AG09319 (cell line): ENCODE measurements around the gene MEX3D.
"Not testable (repeated sequence)": the region's sequence is repeated elsewhere in the genome, so short reads cannot be mapped to it uniquely, and the experiment has no call there.

Source experiments
- DNase-seq: peaks from one replicate; pipeline ENCODE4 v3.0.0-alpha.2; 2010; ENCODE audit warnings: low read depth; ENCODE audit errors: extremely low read depth
- TF ChIP-seq, protein P1 (sequence below): IDR thresholded peaks from 2 replicates; pipeline ENCODE4 v1.5.1; 2011; ENCODE audit warnings: low read depth, mild to moderate bottlenecking, inconsistent platforms, low read length, moderate library complexity

The MEX3D gene

DNA sequence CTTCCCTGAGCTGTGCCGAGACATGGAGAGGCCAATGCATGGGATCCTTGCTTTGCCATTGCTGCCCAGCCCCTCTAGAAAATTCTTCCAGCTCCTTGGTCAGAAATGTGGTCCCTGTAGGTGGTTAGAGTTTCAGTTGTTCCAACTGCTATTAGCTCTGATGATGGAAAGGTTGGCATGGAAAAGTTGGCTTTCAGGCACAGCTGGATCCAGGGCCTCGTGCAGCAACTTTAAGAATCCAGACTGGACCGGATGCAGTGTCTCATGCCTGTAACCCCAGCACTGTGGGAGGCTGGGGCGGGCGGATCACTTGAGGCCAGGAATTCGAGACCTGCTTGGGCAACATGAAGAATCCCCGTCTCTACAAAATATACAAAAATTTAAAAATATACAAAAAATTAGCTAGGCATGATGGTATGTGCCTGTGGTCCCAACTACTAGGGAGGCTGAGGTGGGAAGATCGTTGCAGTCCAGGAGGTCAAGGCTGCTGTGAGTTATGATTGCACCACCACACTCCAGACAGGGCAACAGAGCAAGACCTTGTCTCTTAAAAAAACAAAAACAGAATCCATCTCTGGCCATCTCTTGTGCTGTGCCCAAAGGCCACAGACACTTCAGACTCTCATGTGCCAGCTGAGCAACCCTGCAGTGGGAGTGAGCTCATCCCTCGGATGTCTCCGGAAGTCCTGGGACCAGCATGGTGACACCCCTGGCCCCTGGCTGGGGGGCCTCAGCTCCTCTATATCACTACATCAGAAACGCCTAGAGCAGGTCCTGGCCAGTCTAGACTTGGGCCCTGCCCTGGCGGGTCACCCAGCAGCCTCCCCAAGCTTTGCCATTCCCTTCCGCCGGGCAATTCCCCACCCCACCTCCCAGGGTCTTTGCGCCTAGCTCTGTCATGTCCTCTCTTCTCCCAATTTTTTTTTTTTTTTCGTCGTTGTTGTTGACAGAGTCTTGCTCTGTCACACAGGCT lies 16.8 kb downstream of the MEX3D start:
- TF ChIP-seq, protein P1, sequence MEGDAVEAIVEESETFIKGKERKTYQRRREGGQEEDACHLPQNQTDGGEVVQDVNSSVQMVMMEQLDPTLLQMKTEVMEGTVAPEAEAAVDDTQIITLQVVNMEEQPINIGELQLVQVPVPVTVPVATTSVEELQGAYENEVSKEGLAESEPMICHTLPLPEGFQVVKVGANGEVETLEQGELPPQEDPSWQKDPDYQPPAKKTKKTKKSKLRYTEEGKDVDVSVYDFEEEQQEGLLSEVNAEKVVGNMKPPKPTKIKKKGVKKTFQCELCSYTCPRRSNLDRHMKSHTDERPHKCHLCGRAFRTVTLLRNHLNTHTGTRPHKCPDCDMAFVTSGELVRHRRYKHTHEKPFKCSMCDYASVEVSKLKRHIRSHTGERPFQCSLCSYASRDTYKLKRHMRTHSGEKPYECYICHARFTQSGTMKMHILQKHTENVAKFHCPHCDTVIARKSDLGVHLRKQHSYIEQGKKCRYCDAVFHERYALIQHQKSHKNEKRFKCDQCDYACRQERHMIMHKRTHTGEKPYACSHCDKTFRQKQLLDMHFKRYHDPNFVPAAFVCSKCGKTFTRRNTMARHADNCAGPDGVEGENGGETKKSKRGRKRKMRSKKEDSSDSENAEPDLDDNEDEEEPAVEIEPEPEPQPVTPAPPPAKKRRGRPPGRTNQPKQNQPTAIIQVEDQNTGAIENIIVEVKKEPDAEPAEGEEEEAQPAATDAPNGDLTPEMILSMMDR = no peak

DNA sequence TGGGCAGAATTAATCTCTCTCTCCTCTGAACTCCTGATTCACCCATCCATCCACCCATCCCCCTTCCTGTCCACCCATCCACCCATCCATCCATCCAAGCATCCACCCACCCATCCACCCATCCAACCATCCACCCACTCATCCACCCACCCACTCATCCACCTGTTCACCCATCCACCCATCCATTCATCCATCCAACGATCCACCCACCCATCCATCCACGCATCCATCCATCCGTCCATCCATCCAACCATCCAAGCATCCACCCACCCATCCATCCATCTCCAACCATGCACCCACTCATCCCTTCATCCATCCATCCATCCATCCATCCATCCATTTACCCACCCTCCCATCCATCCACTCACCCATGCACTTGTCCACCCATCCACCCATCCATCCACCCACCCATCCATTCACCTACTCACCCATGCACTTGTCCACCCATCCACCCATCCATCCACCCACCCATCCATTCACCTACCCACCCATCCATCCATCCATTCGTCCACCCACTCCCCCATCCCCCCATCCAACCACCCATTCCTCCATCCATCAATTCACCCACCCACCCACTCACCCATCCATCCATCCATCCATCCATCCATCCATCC lies 18.7 kb downstream of the MEX3D start:
- TF ChIP-seq, protein P1 = no peak

More for the DNA sequence above, 16.8 kb downstream of the MEX3D start:
- no peak for DNase-seq

DNA sequence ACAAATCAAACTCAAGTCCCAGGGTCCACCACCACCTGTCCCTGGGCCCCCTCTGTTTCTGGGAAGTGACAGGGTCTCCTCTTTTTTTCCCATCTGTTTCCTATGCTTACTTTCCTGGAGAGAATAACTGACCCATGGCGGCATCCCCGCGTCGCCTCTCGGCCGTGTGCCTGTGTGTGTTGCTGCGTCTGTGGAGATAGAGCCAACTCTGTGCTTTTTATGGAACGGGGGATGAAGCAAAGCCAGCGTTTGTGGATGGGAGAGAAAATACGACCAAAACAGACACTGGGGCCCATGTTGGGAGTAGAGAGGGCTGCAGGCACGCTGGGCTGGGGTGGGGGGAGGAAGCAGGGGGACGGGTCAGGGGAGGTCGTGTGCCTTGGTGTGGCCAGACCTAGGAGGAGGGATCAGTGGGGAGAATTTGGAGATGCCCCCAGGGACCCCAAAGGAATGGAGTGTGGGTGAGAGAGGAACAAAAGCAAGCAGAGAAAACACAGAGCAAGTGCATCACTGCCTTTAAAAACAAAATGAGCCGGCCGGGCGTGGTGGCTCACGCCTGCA lies 27.7 kb downstream of the MEX3D start:
- TF ChIP-seq, protein P1 = no peak

More for the DNA sequence above, 18.7 kb downstream of the MEX3D start:
- no peak for DNase-seq

DNA sequence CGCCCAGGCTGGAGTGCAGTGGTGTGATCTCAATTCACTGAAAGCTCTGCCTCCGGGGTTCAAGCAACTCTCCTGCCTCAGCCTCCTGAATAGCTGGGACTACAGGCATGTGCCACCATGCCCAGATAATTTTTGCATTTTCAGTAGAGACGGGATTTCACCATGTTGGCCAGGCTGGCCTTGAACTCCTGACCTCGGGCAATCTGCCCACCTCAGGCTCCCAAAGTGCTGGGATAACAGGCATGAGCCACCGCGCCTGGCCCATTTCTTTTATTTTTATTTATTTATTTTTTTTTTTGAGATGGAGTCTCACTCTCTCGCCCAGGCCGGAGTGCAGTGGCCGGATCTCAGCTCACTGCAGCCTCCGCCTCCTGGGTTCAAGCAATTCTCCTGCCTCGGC lies 28.4 kb downstream of the MEX3D start:
- not testable (repeated sequence) for DNase-seq

More for the DNA sequence above, 27.7 kb downstream of the MEX3D start:
- DNase-seq = no peak

DNA sequence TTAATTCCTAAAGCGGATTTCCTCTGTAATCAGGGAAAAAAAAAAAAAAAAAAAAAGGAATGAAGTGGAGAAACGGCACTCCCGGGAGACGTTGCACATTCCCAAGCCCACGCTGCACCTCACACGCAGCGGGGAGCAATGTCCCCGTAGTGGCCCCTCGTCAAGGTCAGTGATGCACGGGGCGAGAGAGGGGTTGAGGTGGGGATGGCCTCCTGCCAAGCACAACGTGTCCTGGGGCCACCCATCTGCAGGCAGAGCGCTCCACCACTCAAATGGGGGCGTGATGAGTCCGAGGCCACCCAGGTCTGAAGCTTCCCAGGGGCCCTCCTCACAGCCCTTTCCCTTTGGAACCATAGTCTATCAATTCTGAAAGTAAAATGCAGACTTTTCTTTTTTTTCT lies 29.1 kb downstream of the MEX3D start:
- TF ChIP-seq, protein P1 = no peak

DNA sequence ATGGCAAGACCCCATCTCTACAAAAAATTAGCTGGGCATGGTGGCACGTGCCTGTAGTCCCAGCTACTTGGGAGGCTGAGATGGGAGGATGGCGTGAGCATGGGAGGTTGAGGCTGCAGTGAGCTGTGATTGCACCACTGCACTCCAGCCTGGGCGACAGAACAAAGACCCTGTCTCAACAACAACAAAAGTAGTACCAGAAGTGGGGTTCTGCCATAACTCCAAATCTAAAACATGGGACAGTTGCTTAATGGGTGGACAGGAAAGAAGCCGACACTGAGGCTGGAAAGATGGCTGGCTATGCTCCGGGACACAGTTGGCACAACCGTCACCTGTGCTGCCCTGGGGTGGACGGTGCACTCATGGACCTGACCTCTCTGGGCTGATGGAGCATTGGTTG lies 32.4 kb downstream of the MEX3D start:
- DNase-seq = not testable (repeated sequence)

More for the DNA sequence above, 29.1 kb downstream of the MEX3D start:
- DNase-seq = no peak

DNA sequence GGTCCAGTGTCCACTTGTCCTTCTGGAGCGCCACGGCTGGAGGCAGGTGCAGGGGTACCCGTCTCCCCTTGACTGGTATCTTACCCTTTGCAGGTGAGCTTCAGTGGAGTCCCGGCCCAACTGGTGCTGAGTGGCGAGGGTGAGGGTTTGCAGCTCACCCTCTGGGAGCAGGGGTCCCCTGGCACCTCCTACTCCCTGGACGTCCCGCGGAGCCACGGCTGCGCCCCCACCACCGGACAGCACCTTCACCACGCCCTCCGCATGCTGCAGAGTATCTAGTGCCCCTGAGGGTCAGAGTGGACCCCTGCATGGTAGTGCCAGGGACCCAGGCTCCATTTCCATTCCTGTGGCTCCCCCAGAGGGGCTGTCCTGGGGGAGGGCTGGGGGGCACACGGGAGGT lies 33.2 kb downstream of the MEX3D start:
- TF ChIP-seq, protein P1 = no peak
- DNase-seq = no peak

DNA sequence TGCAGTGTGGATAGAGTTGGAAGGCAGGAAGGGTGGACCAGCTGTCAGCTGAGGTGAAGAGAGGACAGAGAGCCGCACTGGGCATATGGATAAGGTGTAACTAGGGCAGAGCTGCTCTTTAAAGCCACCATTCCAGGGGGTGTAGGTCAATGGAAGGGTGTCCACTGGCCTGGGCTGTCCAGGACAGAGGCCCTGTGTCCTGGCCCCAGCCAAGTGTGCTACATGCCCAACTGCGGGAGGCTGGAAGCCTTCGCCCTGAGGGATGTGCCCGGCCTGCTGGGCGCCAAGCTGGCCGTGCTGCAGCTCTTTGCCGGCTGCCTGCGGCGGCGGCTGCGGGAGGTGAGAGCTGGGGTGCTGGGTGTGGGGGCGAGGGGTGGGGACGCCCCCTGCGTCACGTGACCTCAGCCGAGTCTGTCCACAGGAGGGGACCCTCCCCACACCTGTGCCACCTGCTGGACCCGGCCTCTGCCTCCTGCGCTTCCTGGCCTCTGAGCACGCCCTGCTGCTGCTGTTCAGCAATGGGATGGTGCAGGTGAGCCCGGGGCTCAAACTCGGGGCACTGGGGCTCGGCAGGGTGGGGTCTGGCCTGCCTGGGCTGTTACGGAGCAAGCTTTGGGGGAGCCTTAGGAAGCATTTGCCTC lies 34.5 kb downstream of the MEX3D start:
- DNase-seq = no peak
- TF ChIP-seq, protein P1 = no peak
